Testis (tissue), 3 donors: ENCODE results near the gene ADAT1. TPM values are rescaled to one million over a fixed set of nuclear protein-coding genes. Genes with fewer than 3 reads are reported as not detected.

ENCODE experiments used
- DNase-seq: peaks from one replicate; pipeline ENCODE4 v3.0.0-alpha.2; 2019
- H3K27ac ChIP-seq, 2 donors: fragments of 200-600 bp; sonication (generic); one replicate each; pipeline ENCODE4 v1.5.1; 2019
- H3K27me3 ChIP-seq: fragments of 200-600 bp; sonication (generic); one replicate; pipeline ENCODE4 v1.5.1; 2019
- H3K36me3 ChIP-seq: fragments of 200-600 bp; sonication (generic); one replicate; pipeline ENCODE4 v1.5.1; 2017; ENCODE audit warnings: low read depth; ENCODE audit errors: missing control alignments
- H3K4me1 ChIP-seq: fragments of 200-600 bp; sonication (generic); one replicate; pipeline ENCODE4 v1.5.1; 2019
- H3K4me3 ChIP-seq, 2 donors: fragments of 200-600 bp; sonication (generic); one replicate each; pipeline ENCODE4 v1.5.1; 2017 to 2019
- H3K9me3 ChIP-seq: fragments of 200-600 bp; sonication (generic); one replicate; pipeline ENCODE4 v1.5.1; 2017
- POLR2A ChIP-seq: fragments of 450-650 bp; IDR thresholded peaks from one replicate; pipeline ENCODE4 v1.6.1; 2017; ENCODE audit warnings: antibody characterized with exemption, mild to moderate bottlenecking, moderate library complexity
- WGBS, 2 donors: methylation state at CpG; one replicate each; pipeline ENCODE4 v1.1.5; 2018; 5-methylcytosine and 5-hydroxymethylcytosine counted together
- intact Hi-C: fragments of 100-400 bp; cut with DNase I; formaldehyde crosslinking; loops from one replicate; pipeline ENCODE4 v1.15.1; 2023; ENCODE audit warnings: low total_unique reads
- polyA plus RNA-seq: library from polyadenylated mRNA; stranded (reverse); fragments of 350-450 nt; fragmentation: Illumina TruSeq; extraction: RNeasy Lipid Tissue Mini Kit (QIAGEN cat#74804); gene quantifications from one replicate; pipeline ENCODE4 v1.2.3, GENCODE V29; 2014; ENCODE audit warnings: low read depth, low replicate concordance; ENCODE audit not compliant: insufficient read depth
- total RNA-seq, 2 donors: library from RNA; depleted of rRNA; stranded (reverse); fragments of >200 nt; gene quantifications; one replicate each; pipeline ENCODE4 v1.2.3, GENCODE V29; 2016
- TF ChIP-seq, protein P1 (sequence below), 3 experiments: fragments of 450-650 bp in 2 of 3; fragments of 200-600 bp in 1 of 3; sonication (generic) in 1 of 3; IDR thresholded peaks; one replicate each; pipeline ENCODE4 v1.5.1; 2016 to 2019; ENCODE audit warnings: antibody characterized with exemption in 3 of 3, mild to moderate bottlenecking in 2 of 3, moderate library complexity in 1 of 3

The ADAT1 gene
- total and polyA plus RNA-seq, 3 donors from 2014 or later, result 84.2 to 172 (median 104) TPM

DNA sequence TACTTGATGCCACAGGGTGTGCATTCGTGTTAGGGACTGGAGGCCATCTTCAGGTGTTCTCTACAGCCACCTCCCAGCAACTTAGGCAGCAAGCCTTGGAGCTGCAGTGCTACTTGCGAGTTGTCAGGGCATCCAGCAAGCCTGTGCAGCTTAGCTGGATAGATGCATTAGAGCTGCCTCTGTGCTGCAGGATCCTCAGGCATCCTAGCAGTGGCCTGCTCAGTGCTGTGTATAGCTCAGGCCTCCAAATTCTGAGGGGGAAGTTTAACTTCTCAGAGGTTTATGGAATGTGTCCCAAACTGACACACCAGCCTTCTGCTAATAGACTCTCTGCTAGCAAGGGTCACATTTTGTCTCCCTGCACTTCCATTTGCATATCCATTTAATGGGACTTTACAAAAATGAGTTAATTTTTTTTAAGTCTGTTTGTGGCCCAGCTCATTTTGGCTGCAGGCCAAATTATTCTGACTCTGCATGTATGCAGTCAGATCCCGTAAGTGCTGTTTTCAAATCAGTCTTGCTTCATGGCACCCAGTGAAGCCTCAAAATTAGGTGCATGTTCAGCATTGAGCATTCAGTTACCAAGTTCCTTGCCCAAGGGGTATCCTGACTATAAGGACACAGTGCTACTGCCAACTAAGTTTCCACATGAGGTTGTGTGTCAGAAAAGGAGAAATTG, 50.1 kb downstream of the ADAT1 start:
- H3K27ac ChIP-seq, result no peak overlapping the region
- TF ChIP-seq, protein P1, sequence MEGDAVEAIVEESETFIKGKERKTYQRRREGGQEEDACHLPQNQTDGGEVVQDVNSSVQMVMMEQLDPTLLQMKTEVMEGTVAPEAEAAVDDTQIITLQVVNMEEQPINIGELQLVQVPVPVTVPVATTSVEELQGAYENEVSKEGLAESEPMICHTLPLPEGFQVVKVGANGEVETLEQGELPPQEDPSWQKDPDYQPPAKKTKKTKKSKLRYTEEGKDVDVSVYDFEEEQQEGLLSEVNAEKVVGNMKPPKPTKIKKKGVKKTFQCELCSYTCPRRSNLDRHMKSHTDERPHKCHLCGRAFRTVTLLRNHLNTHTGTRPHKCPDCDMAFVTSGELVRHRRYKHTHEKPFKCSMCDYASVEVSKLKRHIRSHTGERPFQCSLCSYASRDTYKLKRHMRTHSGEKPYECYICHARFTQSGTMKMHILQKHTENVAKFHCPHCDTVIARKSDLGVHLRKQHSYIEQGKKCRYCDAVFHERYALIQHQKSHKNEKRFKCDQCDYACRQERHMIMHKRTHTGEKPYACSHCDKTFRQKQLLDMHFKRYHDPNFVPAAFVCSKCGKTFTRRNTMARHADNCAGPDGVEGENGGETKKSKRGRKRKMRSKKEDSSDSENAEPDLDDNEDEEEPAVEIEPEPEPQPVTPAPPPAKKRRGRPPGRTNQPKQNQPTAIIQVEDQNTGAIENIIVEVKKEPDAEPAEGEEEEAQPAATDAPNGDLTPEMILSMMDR (IDR thresholded peaks at IDR 0.05), result no peak
- no peak for TF ChIP-seq POLR2A
- 62 to 85% methylated on average over 3 of the region's 3 CpGs for WGBS, 2 donors
- no peaks in the 10 kb centered on the region for H3K36me3 ChIP-seq
- H3K4me3 ChIP-seq, result no peak overlapping the region
- intact Hi-C loops, result loop anchor here (10.0 kb wide), 1 partner anchor 72 kb away; the partner anchor contains the start of genes KARS1 and TERF2IP
- no peaks in the 10 kb centered on the region for H3K4me1 ChIP-seq
- no peaks in the 10 kb centered on the region for H3K27me3 ChIP-seq
- no peaks in the 10 kb centered on the region for H3K9me3 ChIP-seq
- no peak for DNase-seq

DNA sequence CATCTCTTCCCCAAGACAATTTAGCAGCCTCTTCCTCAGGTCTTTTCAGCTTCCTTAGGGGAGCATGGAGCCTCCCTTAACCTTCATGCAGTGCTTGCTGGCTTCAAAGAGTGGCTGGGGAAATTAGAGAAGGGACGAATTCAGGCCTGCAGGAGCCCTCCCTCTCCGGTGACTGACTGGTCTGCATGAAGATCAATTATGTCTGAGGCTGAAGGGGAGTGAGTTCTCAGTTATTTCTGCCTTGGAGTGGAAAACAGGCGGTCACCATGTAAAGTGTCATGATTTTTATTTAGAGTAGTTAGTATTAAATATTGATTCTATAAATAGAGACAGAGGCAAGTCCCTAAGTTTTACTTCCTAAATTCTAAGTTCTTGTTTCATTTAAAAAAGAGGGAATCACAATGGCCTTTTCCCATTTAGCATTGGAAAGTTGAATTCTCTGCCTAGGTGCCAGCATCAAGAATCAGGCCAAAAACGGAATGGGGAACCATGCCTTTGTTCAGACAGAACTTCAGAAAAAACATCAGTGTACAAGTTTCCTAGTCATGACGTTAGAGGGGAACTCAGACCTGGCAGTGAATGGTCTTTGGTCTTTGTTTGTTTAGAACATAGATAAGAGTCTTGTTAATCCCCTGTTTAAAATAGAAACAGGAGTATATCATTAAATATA, 52.5 kb downstream of the ADAT1 start:
- Histone ChIP-seq H3K27ac (no peak overlapping the region), H3K36me3 (no peaks in the 10 kb centered on the region), H3K27me3 (no peaks in the 10 kb centered on the region), H3K9me3 (no peaks in the 10 kb centered on the region), H3K4me1 (no peaks in the 10 kb centered on the region), H3K4me3 (no peak overlapping the region)
- DNase-seq, result no peak
- intact Hi-C loops, result loop anchor here (10.0 kb wide), 1 partner anchor 74 kb away; the partner anchor contains the start of genes KARS1 and TERF2IP
- no peak for TF ChIP-seq POLR2A
- TF ChIP-seq, protein P1 (IDR thresholded peaks at IDR 0.05), result no peak
- WGBS, 2 donors, result 64 to 70% methylated on average over 5 of the region's 5 CpGs

DNA sequence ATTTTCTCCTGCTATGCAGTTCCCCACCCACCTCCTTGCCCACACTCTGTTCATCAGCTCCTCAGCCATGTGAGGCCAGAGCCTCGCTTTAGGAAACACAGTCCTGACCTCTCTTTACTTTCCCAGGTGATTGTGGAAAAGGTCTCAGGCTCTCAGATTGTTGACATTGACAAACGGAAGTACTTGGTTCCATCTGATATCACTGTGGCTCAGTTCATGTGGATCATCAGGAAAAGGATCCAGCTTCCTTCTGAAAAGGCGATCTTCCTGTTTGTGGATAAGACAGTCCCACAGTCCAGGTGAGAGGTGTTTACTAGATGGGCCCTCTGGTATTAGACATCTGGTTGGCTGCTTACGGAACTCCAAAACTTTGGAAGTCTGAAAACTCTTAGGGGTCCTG, 55.2 kb downstream of the ADAT1 start:
- H3K27me3 ChIP-seq, result no peaks in the 10 kb centered on the region
- TF ChIP-seq POLR2A, result no peak
- TF ChIP-seq, protein P1 (IDR thresholded peaks at IDR 0.05), result no peak
- H3K4me3 ChIP-seq, result no peak overlapping the region
- intact Hi-C loops, result no loop called here
- no peak for DNase-seq
- peak overlapping the region in 1 of 2 donors; percentile 31 for H3K27ac ChIP-seq
- WGBS, 2 donors, result 73 to 76% methylated on average over 4 of the region's 4 CpGs
- H3K4me1 ChIP-seq, result no peaks in the 10 kb centered on the region
- H3K36me3 ChIP-seq, result no peaks in the 10 kb centered on the region
- H3K9me3 ChIP-seq, result no peaks in the 10 kb centered on the region

DNA sequence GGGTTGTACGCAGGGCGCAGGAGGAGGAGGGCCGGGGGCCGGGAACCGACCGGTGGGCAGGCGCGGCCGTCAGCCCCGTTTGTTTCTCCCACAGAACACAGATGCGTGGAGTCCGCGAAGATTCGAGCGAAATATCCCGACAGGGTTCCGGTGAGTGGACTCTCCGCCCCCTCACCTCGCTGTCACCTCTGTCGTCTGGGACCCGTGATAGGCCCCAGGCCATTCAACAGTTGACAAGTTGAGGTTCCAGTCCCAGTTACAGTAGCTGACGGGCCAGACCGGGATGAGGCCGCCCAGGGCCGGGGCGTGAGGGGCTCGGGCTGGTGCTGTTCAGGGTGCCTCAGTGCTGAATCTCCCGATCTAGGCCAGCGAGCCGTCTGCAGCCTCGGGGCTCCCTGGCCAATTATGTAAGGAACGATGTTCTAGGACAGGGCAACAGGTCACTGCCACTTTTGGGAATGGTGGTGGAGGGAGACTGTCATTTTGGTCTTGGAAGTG, 56.3 kb downstream of the ADAT1 start:
- peak overlapping the region; percentile 93 to 98 for H3K4me3 ChIP-seq
- no peaks in the 10 kb centered on the region for H3K27me3 ChIP-seq
- peak overlapping the region; percentile 77 to 82 for H3K27ac ChIP-seq
- peak; percentile 37 for DNase-seq
- WGBS, 2 donors, result 2% methylated on average over 19 of the region's 32 CpGs; no CpG with 5 or more reads in 1 of the 2 donors
- no peaks in the 10 kb centered on the region for H3K36me3 ChIP-seq
- H3K4me1 ChIP-seq, result no peaks in the 10 kb centered on the region
- TF ChIP-seq POLR2A, result no peak
- TF ChIP-seq, protein P1 (IDR thresholded peaks at IDR 0.05), result no peak
- H3K9me3 ChIP-seq, result no peaks in the 10 kb centered on the region
- intact Hi-C loops, result no loop called here
